ENCODE results near the gene CD300A.

- TF ChIP-seq CTCF (IDR thresholded peaks at IDR 0.05 in 8 of 11, conservative IDR thresholded peaks at IDR 0.05 in 3 of 11) = no peak
- TF ChIP-seq POLR2A (IDR thresholded peaks at IDR 0.05) = no peak
- TF ChIP-seq POLR2AphosphoS5 (IDR thresholded peaks at IDR 0.05) = no peak
Measured at GRCh38 chr17:74432424-74432690, 34.1 kb upstream of the CD300A start.

Data from spleen (tissue), 7 donors.